K562 (cell line): Measurements from ENCODE around the gene BARHL2.

Source experiments
- BDP1 ChIP-seq: IDR thresholded peaks from 3 replicates; pipeline ENCODE4 v1.6.1; 2011; ENCODE audit not compliant: insufficient read length, insufficient read depth
- GATAD2A ChIP-seq: fragments of 450-650 bp; IDR thresholded peaks from 2 replicates; pipeline ENCODE4 v1.6.1; 2017
- HMG20A ChIP-seq: fragments of 450-650 bp; formaldehyde crosslinking; conservative IDR thresholded peaks from 2 replicates; pipeline ENCODE4 v1.4.0; 2020; ENCODE audit warnings: mild to moderate bottlenecking, mixed read lengths
- KLF10 ChIP-seq: fragments of 250-450 bp; sonication (Bioruptor Pico); IDR thresholded peaks from 2 replicates; pipeline ENCODE4 v1.6.1; 2021; ENCODE audit warnings: matching md5 sums
- NR4A1 ChIP-seq, 2 experiments: fragments of 250-450 bp in 1 of 2; fragments of 450-650 bp in 1 of 2; sonication (Bioruptor Pico) in 1 of 2; IDR thresholded peaks; 2 replicates each; pipeline versions ENCODE4 v1.4.0 to v1.6.1; 2016 to 2020; ENCODE audit warnings: mild to moderate bottlenecking in 2 of 2, missing compliant biosample characterization in 1 of 2, missing genetic modification characterization in 1 of 2, moderate library complexity in 1 of 2
- ZBTB40 ChIP-seq, 2 experiments: fragments of 450-650 bp in 1 of 2; sonication (generic) in 1 of 2; formaldehyde crosslinking in 1 of 2; IDR thresholded peaks; 2 replicates each; pipeline versions ENCODE4 v1.7.1 to v1.9.0; 2016 to 2022; ENCODE audit warnings: inconsistent platforms in 1 of 2, mild to moderate bottlenecking in 1 of 2, missing genetic modification reagents in 1 of 2
- ZNF146 ChIP-seq: IDR thresholded peaks from one replicate; pipeline ENCODE4 v1.6.1; 2018; ENCODE audit warnings: missing compliant biosample characterization; ENCODE audit not compliant: unreplicated experiment
- ZNF407 ChIP-seq: fragments of 450-650 bp; IDR thresholded peaks from 2 replicates; pipeline ENCODE4 v1.6.1; 2016; ENCODE audit warnings: low read depth
- TF ChIP-seq, protein P1 (sequence below): sonication (generic); formaldehyde crosslinking; IDR thresholded peaks from 2 replicates; pipeline ENCODE4 v1.8.1; 2023; ENCODE audit warnings: mild to moderate bottlenecking, missing genetic modification reagents, moderate library complexity
- TF ChIP-seq, protein P2 (sequence below), 2 experiments: fragments of 450-650 bp; conservative IDR thresholded peaks; 2 replicates each; pipeline ENCODE4 v1.6.1; 2017; ENCODE audit warnings: mild to moderate bottlenecking in 2 of 2, moderate library complexity in 2 of 2

DNA sequence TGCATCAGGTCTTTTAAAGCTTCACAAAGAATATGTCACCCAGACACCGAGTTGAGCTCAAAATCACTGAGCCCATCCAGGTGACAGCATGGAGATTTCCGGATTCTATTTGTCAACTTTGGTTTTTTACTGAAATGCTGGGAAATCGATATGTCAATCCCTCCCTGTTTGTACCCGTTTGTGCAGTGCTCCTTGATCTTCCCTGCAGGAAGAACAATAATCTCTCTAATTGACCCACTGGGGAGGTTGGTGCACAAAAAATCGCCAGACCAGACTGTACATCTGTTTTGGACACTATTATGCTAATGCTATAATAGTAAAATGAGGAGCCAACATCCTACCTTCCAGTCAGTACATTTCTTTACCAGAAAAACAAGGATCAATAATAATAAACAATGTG lies 1.8 kb downstream of the BARHL2 start:
- TF ChIP-seq KLF10 (CRISPR knock-in tag) (no peak), GATAD2A (no peak), BDP1 (no peak), HMG20A (CRISPR knock-in tag) (no peak), ZBTB40 (IDR thresholded peaks at IDR 0.05) (no peak), ZBTB40 (CRISPR knock-in tag; IDR thresholded peaks at IDR 0.05) (no peak), NR4A1 (CRISPR knock-in tag; IDR thresholded peaks at IDR 0.05) (no peak), NR4A1 (tag; IDR thresholded peaks at IDR 0.05) (no peak), ZNF407 (no peak), ZNF146 (CRISPR knock-in tag) (no peak)
- TF ChIP-seq, protein P1, sequence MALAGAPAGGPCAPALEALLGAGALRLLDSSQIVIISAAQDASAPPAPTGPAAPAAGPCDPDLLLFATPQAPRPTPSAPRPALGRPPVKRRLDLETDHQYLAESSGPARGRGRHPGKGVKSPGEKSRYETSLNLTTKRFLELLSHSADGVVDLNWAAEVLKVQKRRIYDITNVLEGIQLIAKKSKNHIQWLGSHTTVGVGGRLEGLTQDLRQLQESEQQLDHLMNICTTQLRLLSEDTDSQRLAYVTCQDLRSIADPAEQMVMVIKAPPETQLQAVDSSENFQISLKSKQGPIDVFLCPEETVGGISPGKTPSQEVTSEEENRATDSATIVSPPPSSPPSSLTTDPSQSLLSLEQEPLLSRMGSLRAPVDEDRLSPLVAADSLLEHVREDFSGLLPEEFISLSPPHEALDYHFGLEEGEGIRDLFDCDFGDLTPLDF (CRISPR knock-in tag) = no peak
- TF ChIP-seq, protein P2, sequence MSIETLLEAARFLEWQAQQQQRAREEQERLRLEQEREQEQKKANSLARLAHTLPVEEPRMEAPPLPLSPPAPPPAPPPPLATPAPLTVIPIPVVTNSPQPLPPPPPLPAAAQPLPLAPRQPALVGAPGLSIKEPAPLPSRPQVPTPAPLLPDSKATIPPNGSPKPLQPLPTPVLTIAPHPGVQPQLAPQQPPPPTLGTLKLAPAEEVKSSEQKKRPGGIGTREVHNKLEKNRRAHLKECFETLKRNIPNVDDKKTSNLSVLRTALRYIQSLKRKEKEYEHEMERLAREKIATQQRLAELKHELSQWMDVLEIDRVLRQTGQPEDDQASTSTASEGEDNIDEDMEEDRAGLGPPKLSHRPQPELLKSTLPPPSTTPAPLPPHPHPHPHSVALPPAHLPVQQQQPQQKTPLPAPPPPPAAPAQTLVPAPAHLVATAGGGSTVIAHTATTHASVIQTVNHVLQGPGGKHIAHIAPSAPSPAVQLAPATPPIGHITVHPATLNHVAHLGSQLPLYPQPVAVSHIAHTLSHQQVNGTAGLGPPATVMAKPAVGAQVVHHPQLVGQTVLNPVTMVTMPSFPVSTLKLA (conservative IDR thresholded peaks at IDR 0.05) = no peak
